Lower leg skin (tissue), 3 donors: ENCODE measurements around the gene NLK.

Experiments
- POLR2A ChIP-seq, 2 donors: fragments of 450-650 bp; IDR thresholded peaks; one replicate each; pipeline ENCODE4 v1.6.1; 2016 to 2017; ENCODE audit warnings: antibody characterized with exemption in 2 of 2, mild to moderate bottlenecking in 1 of 2, moderate library complexity in 1 of 2
- TF ChIP-seq, protein P1 (sequence below), 3 donors: fragments of 450-650 bp; IDR thresholded peaks; one replicate each; pipeline ENCODE4 v1.5.1; 2016; ENCODE audit warnings: antibody characterized with exemption in 3 of 3, mild to moderate bottlenecking in 3 of 3, moderate library complexity in 2 of 3

DNA sequence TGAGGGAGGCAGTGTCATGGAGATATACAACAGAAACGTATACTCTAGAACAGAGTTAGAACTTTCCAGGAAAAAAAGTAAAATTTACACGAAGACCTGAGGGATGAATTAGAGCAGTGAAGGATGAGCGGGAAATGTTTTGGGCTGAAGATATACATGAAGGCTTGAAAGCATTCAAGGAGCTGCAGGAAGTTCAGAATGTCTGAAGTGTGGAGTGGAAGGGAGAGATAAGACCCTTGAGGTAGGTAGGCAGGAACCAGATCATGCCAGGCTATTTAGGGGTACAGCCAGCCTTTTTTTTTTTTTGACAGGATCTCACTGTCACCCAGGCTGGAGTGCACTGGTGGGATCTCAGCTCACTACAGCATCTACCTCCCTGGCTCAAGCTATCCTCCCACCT lies 3.2 kb upstream of the NLK start:
- TF ChIP-seq, protein P1, sequence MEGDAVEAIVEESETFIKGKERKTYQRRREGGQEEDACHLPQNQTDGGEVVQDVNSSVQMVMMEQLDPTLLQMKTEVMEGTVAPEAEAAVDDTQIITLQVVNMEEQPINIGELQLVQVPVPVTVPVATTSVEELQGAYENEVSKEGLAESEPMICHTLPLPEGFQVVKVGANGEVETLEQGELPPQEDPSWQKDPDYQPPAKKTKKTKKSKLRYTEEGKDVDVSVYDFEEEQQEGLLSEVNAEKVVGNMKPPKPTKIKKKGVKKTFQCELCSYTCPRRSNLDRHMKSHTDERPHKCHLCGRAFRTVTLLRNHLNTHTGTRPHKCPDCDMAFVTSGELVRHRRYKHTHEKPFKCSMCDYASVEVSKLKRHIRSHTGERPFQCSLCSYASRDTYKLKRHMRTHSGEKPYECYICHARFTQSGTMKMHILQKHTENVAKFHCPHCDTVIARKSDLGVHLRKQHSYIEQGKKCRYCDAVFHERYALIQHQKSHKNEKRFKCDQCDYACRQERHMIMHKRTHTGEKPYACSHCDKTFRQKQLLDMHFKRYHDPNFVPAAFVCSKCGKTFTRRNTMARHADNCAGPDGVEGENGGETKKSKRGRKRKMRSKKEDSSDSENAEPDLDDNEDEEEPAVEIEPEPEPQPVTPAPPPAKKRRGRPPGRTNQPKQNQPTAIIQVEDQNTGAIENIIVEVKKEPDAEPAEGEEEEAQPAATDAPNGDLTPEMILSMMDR (IDR thresholded peaks at IDR 0.05) = no peak
- TF ChIP-seq POLR2A (IDR thresholded peaks at IDR 0.05) = no peak
